Sigmoid colon (tissue), 7 donors: ENCODE measurements around the gene ZNF608. TPM values are rescaled to one million over a fixed set of nuclear protein-coding genes. Genes with fewer than 3 reads are reported as not detected.

Source experiments
- DNase-seq: peaks from one replicate; pipeline ENCODE4 v3.0.0-alpha.2; 2019
- H3K27ac ChIP-seq, 4 donors: fragments of 200-600 bp; sonication (generic); one replicate each; pipeline ENCODE4 v1.5.1; 2016 to 2019; ENCODE audit warnings: mild to moderate bottlenecking in 1 of 4
- H3K27me3 ChIP-seq, 3 donors: fragments of 200-600 bp; sonication (generic); one replicate each; pipeline ENCODE4 v1.5.1; 2019; ENCODE audit warnings: mild to moderate bottlenecking in 1 of 3
- H3K36me3 ChIP-seq, 4 donors: fragments of 200-600 bp; sonication (generic); one replicate each; pipeline ENCODE4 v1.5.1; 2016 to 2019
- H3K4me1 ChIP-seq, 4 donors: fragments of 200-600 bp; sonication (generic); one replicate each; pipeline ENCODE4 v1.5.1; 2017 to 2019
- H3K4me3 ChIP-seq, 4 donors: fragments of 200-600 bp; sonication (generic); one replicate each; pipeline ENCODE4 v1.5.1; 2017 to 2019; ENCODE audit warnings: mild to moderate bottlenecking in 2 of 4, moderate library complexity in 1 of 4
- H3K9me3 ChIP-seq, 4 donors: fragments of 200-600 bp in 3 of 4; sonication (generic) in 3 of 4; one replicate each; pipeline versions ENCODE4 v1.5.1 to v1.6.1; 2013 to 2019
- CTCF ChIP-seq, 4 experiments: fragments of 450-650 bp in 3 of 4; fragments of 200-600 bp in 1 of 4; IDR thresholded peaks; one replicate each; pipeline ENCODE4 v1.5.1; 2016 to 2019; ENCODE audit warnings: antibody characterized with exemption in 4 of 4, mild to moderate bottlenecking in 3 of 4, moderate library complexity in 2 of 4
- EP300 ChIP-seq, 4 donors: sonication (generic); formaldehyde crosslinking; IDR thresholded peaks; one replicate each; pipeline ENCODE4 v1.6.1; 2017; ENCODE audit warnings: antibody characterized with exemption in 4 of 4
- POLR2A ChIP-seq, 2 donors: fragments of 450-650 bp; IDR thresholded peaks; one replicate each; pipeline ENCODE4 v1.6.1; 2016; ENCODE audit warnings: antibody characterized with exemption in 2 of 2, mild to moderate bottlenecking in 2 of 2, moderate library complexity in 2 of 2
- POLR2AphosphoS5 ChIP-seq, 4 donors: sonication (generic); formaldehyde crosslinking; IDR thresholded peaks; one replicate each; pipeline ENCODE4 v1.6.1; 2017; ENCODE audit warnings: antibody characterized with exemption in 4 of 4
- WGBS, 2 donors: extraction: QIAGEN DNeasy Blood & Tissue Kit; methylation state at CpG; one replicate each; pipeline ENCODE4 v1.1.7; 2013; 5-methylcytosine and 5-hydroxymethylcytosine counted together
- intact Hi-C: fragments of 100-400 bp; cut with DNase I; formaldehyde crosslinking; loops from one replicate; pipeline ENCODE4 v1.15.1; 2023
- polyA plus RNA-seq, 3 donors: library from polyadenylated mRNA; stranded (reverse); fragments of 200-250 nt; gene quantifications; one replicate each; pipeline ENCODE4 v1.2.3, GENCODE V29; 2013
- total RNA-seq, 4 donors: library from RNA; depleted of rRNA; stranded (reverse); fragments of >200 nt; gene quantifications; one replicate each; pipeline ENCODE4 v1.1.0, GENCODE V29; 2016
- donor health status: healthy with polysubstance abuse.
- donor health status: Bipolar disorder and iron deficiency.
- donor health status: healthy.

ZNF608 gene
- total and polyA plus RNA-seq, 7 donors: 5.1 to 30.7 (median 17.9) TPM

- H3K4me1 ChIP-seq: peaks cover 0 to 55% (median 47%) of the 10 kb centered on the region in 4 donors
- H3K27ac ChIP-seq: peak overlapping the region in 3 of 4 donors; percentile 40 to 49 (median 46)
- TF ChIP-seq CTCF (IDR thresholded peaks at IDR 0.05): no peak
- no peak for TF ChIP-seq POLR2AphosphoS5 (IDR thresholded peaks at IDR 0.05)
- no peak for TF ChIP-seq EP300 (IDR thresholded peaks at IDR 0.05)
- no peak for TF ChIP-seq POLR2A (IDR thresholded peaks at IDR 0.05)
- no peak for DNase-seq
- no peaks in the 10 kb centered on the region for H3K9me3 ChIP-seq
- no peak overlapping the region for H3K4me3 ChIP-seq
- no peaks in the 10 kb centered on the region for H3K27me3 ChIP-seq
- intact Hi-C loops: no loop called here
- WGBS, 2 donors: 26 to 48% methylated on average over 2 of the region's 2 CpGs
- no peaks in the 10 kb centered on the region for H3K36me3 ChIP-seq
Measured at GRCh38 chr5:124718380-124718789, 28.1 kb downstream of the ZNF608 start.

- Histone ChIP-seq H3K4me3 (no peak overlapping the region), H3K36me3 (no peaks in the 10 kb centered on the region), H3K27me3 (no peaks in the 10 kb centered on the region), H3K9me3 (no peaks in the 10 kb centered on the region), H3K4me1 (peaks cover 0 to 50% (median 36%) of the 10 kb centered on the region in 4 donors), H3K27ac (no peak overlapping the region)
- TF ChIP-seq POLR2A (IDR thresholded peaks at IDR 0.05): no peak
- TF ChIP-seq EP300 (IDR thresholded peaks at IDR 0.05): no peak
- TF ChIP-seq POLR2AphosphoS5 (IDR thresholded peaks at IDR 0.05): no peak
- TF ChIP-seq CTCF (IDR thresholded peaks at IDR 0.05): no peak
- intact Hi-C loops: no loop called here
- 82 to 95% methylated on average over 1 of the region's 1 CpG for WGBS, 2 donors
- DNase-seq: no peak
Measured at GRCh38 chr5:124716169-124716568, 30.3 kb downstream of the ZNF608 start.

- Histone ChIP-seq H3K27ac (no peak overlapping the region), H3K4me1 (peaks cover 0 to 44% (median 31%) of the 10 kb centered on the region in 4 donors), H3K9me3 (no peaks in the 10 kb centered on the region), H3K27me3 (no peaks in the 10 kb centered on the region), H3K36me3 (no peaks in the 10 kb centered on the region), H3K4me3 (no peak overlapping the region)
- TF ChIP-seq EP300 (IDR thresholded peaks at IDR 0.05): no peak
- no peak for TF ChIP-seq CTCF (IDR thresholded peaks at IDR 0.05)
- no peak for TF ChIP-seq POLR2AphosphoS5 (IDR thresholded peaks at IDR 0.05)
- TF ChIP-seq POLR2A (IDR thresholded peaks at IDR 0.05): no peak
- no peak for DNase-seq
- intact Hi-C loops: no loop called here
Measured at GRCh38 chr5:124714910-124715309, 31.5 kb downstream of the ZNF608 start.

- Histone ChIP-seq H3K27me3 (no peaks in the 10 kb centered on the region), H3K4me1 (peaks cover 0 to 44% (median 28%) of the 10 kb centered on the region in 4 donors), H3K27ac (no peak overlapping the region), H3K36me3 (no peaks in the 10 kb centered on the region), H3K4me3 (no peak overlapping the region), H3K9me3 (no peaks in the 10 kb centered on the region)
- no peak for TF ChIP-seq POLR2A (IDR thresholded peaks at IDR 0.05)
- TF ChIP-seq EP300 (IDR thresholded peaks at IDR 0.05): no peak
- TF ChIP-seq POLR2AphosphoS5 (IDR thresholded peaks at IDR 0.05): no peak
- TF ChIP-seq CTCF (IDR thresholded peaks at IDR 0.05): no peak
- intact Hi-C loops: no loop called here
- DNase-seq: no peak
- WGBS, 2 donors: 69 to 72% methylated on average over 2 of the region's 2 CpGs
Measured at GRCh38 chr5:124713595-124713994, 32.8 kb downstream of the ZNF608 start.

- peaks cover 0 to 44% (median 28%) of the 10 kb centered on the region in 4 donors for H3K4me1 ChIP-seq
Measured at GRCh38 chr5:124712731-124713305, 33.6 kb downstream of the ZNF608 start.

More at GRCh38 chr5:124712731-124713305, 33.6 kb downstream of the ZNF608 start:
- H3K4me3 ChIP-seq: no peak overlapping the region
- H3K27me3 ChIP-seq: no peaks in the 10 kb centered on the region
- TF ChIP-seq CTCF (IDR thresholded peaks at IDR 0.05) (no peak), POLR2A (IDR thresholded peaks at IDR 0.05) (no peak), POLR2AphosphoS5 (IDR thresholded peaks at IDR 0.05) (no peak), EP300 (IDR thresholded peaks at IDR 0.05) (no peak)
- no peak overlapping the region for H3K27ac ChIP-seq
- 94 to 96% methylated on average over 2 of the region's 2 CpGs for WGBS, 2 donors
- no peak for DNase-seq
- no peaks in the 10 kb centered on the region for H3K36me3 ChIP-seq
- intact Hi-C loops: no loop called here
- H3K9me3 ChIP-seq: no peaks in the 10 kb centered on the region
